ENCODE results near the gene FGB. TPM values are rescaled to one million over a fixed set of nuclear protein-coding genes. Genes with fewer than 3 reads are reported as not detected.

FGB gene
- total RNA-seq, 5 donors from 2014 or later (not counting 1 experiment from before 2014, with no cell fraction given): 2.5 to 4.2 (median 3.0) TPM; not detected in 2

DNA sequence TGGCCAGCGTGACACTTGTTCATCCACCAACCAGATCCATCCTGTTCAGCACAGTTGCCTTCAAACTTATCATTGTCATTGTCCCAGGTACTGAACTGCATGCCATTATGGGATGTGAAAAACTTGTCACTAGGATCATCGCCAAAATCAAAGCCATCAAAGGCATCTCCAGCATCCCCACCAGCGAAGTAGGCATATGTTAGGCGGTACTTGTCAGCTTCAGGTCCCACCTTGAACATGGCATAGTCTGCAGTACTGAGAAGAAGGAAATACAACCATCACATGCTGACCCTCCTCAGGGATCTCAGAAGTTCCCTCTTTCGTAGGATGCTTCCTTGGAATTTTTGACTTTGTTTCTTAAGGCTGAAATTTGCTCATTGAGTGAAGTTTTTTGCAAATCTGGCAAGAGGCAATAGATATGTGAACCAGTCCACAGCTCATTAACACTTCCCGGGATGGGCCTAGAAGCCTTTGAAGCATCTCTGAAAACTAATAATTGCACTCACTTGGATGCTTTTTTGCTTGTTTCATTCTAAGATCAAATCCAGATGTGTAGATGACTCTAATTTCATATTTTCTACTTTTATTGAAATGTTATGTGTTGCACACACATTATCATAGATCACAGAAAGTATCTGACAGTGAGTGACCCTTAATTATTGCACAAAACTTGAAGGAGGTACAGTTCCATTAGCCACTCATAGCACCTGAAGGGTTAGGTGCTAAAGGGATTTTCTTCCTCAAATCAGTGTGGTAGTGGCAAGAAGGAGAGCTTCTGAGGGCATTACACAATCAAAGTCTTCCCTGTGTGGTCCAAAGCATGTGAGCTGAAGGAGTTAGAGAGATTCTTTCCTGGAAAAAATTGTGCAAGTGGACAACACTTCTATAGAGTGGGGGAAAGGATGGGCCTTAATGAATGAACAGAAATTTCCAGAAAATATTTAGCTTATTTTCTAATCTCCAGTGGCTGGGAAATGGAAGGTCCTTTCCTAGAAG, 44.2 kb downstream of the FGB start:
- no peak overlapping the region for H3K4me3 ChIP-seq (ENCODE audit: control insufficient read depth in 1 of 2, extremely low read depth in 1 of 2, low read length in 1 of 2)
- H3K4me1 ChIP-seq (ENCODE audit: control insufficient read depth in 1 of 2, extremely low read depth in 1 of 2, insufficient read depth in 2 of 2, low read length in 2 of 2): no peaks in the 10 kb centered on the region
- ChIA-PET POLR2A (no interaction called here), CTCF (no interaction called here)
- no peaks in the 10 kb centered on the region for H3K27me3 ChIP-seq (replicated peaks in 1 of 2; ENCODE audit: control insufficient read depth in 2 of 2, extremely low read depth in 1 of 2, insufficient read depth in 2 of 2, low read length in 1 of 2)
- H3K9me3 ChIP-seq: no peaks in the 10 kb centered on the region
- no peak overlapping the region for H3K4me3 Mint-ChIP-seq
- H3K27ac ChIP-seq (ENCODE audit: low read length): no peak overlapping the region
- no peaks in the 10 kb centered on the region for H3K36me3 Mint-ChIP-seq
- no peaks in the 10 kb centered on the region for H3K4me1 Mint-ChIP-seq
- 80% methylated on average over 3 of the region's 6 CpGs for WGBS (ENCODE audit: insufficient coverage)
- ATAC-seq (replicated peaks in 1 of 4) (no peak), DNase-seq (no peak)
- H3K9me3 Mint-ChIP-seq: no peaks in the 10 kb centered on the region
- H3K27me3 Mint-ChIP-seq: peaks cover 20 to 45% of the 10 kb centered on the region in 2 donors
- H3K27ac Mint-ChIP-seq: no peak overlapping the region
- no peaks in the 10 kb centered on the region for H3K36me3 ChIP-seq (ENCODE audit: control insufficient read depth in 2 of 2, extremely low read depth in 1 of 2, insufficient read depth in 1 of 2, low read length in 1 of 2)

DNA sequence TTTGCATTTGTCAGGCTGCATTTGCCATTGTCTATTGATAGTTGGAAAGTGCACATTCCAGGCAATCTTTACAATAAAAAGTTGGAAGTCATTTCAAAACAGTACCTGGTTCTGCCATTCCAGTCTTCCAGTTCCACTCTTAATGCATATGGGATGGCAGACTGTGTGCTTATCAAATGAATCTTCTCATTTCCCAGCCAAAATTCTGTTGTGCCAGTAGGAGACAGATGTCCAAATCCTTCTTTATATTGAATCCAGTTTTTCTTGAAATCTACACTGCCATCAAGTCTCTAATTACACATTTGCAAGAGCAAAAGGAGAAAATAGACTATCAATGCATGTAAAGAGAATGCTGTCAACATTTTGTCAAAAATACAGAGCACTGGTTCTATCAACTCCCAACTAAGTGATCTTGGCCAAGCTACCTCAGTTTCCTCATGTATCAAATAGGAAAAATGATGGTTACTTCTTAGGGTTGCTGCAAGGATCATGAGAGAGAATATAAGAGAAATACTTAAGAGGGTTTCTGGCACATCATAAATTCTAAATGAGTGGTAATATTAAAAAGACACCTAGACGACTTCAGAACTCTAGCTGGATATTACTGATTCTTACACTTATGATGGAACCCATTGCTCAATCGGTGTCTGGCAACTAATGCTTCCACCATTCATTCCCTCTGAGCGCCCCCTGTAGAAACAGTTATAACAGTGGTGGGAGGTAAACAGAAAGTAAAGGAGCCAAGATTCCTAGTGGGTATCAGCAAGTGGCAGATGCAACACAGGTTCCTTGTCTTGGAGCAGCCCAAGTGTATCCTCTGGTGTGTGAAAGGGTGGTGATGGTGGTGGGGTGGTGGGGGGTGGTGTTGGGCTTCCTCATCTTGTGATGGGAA, 45.8 kb downstream of the FGB start:
- H3K27me3 Mint-ChIP-seq: peaks cover 16 to 33% of the 10 kb centered on the region in 2 donors

GRCh38 chr4:154609532-154609931, 46.7 kb downstream of the FGB start:
- Mint-ChIP-seq H3K27ac (no peak overlapping the region), H3K4me1 (no peaks in the 10 kb centered on the region), H3K36me3 (no peaks in the 10 kb centered on the region), H3K4me3 (no peak overlapping the region), H3K9me3 (no peaks in the 10 kb centered on the region), H3K27me3 (peaks cover 13 to 36% of the 10 kb centered on the region in 2 donors)
- no peaks in the 10 kb centered on the region for H3K27me3 ChIP-seq (replicated peaks in 1 of 2; ENCODE audit: control insufficient read depth in 2 of 2, extremely low read depth in 1 of 2, insufficient read depth in 2 of 2, low read length in 1 of 2)
- DNase-seq (no peak), ATAC-seq (replicated peaks in 1 of 4) (no peak)
- no peak overlapping the region for H3K27ac ChIP-seq (ENCODE audit: low read length)
- no peaks in the 10 kb centered on the region for H3K9me3 ChIP-seq
- POLR2A ChIA-PET: no interaction called here
- WGBS (ENCODE audit: insufficient coverage): 100% methylated on average over 1 of the region's 4 CpGs
- H3K36me3 ChIP-seq (ENCODE audit: control insufficient read depth in 2 of 2, extremely low read depth in 1 of 2, insufficient read depth in 1 of 2, low read length in 1 of 2): no peaks in the 10 kb centered on the region
- no peaks in the 10 kb centered on the region for H3K4me1 ChIP-seq (ENCODE audit: control insufficient read depth in 1 of 2, extremely low read depth in 1 of 2, insufficient read depth in 2 of 2, low read length in 2 of 2)
- CTCF ChIA-PET: interaction anchor here in 1 of 2 donors (0.9 kb wide), 1 partner anchor 9 kb away, joined by 3 read pairs; no protein-coding TSS in a partner anchor
- no peak overlapping the region for H3K4me3 ChIP-seq (ENCODE audit: control insufficient read depth in 1 of 2, extremely low read depth in 1 of 2, low read length in 1 of 2)

More for the DNA sequence above, 45.8 kb downstream of the FGB start:
- H3K36me3 Mint-ChIP-seq: no peaks in the 10 kb centered on the region
- ChIA-PET CTCF (interaction anchor here in 1 of 2 donors (0.9 kb wide), 1 partner anchor 10 kb away, joined by 3 read pairs; no protein-coding TSS in a partner anchor), POLR2A (no interaction called here)
- Histone ChIP-seq H3K27ac (ENCODE audit: low read length) (no peak overlapping the region), H3K4me3 (ENCODE audit: control insufficient read depth in 1 of 2, extremely low read depth in 1 of 2, low read length in 1 of 2) (no peak overlapping the region), H3K36me3 (ENCODE audit: control insufficient read depth in 2 of 2, extremely low read depth in 1 of 2, insufficient read depth in 1 of 2, low read length in 1 of 2) (no peaks in the 10 kb centered on the region), H3K9me3 (no peaks in the 10 kb centered on the region), H3K4me1 (ENCODE audit: control insufficient read depth in 1 of 2, extremely low read depth in 1 of 2, insufficient read depth in 2 of 2, low read length in 2 of 2) (no peaks in the 10 kb centered on the region), H3K27me3 (replicated peaks in 1 of 2; ENCODE audit: control insufficient read depth in 2 of 2, extremely low read depth in 1 of 2, insufficient read depth in 2 of 2, low read length in 1 of 2) (no peaks in the 10 kb centered on the region)
- no peak overlapping the region for H3K4me3 Mint-ChIP-seq
- no peak for ATAC-seq (replicated peaks in 1 of 4)
- no peak for DNase-seq
- no peaks in the 10 kb centered on the region for H3K9me3 Mint-ChIP-seq
- WGBS (ENCODE audit: insufficient coverage): no CpG with 5 or more reads among the region's 3 CpGs
- H3K4me1 Mint-ChIP-seq: no peaks in the 10 kb centered on the region
- H3K27ac Mint-ChIP-seq: no peak overlapping the region

GRCh38 chr4:154610582-154610981, 47.8 kb downstream of the FGB start:
- no peak for DNase-seq
- Mint-ChIP-seq H3K9me3 (no peaks in the 10 kb centered on the region), H3K4me1 (no peaks in the 10 kb centered on the region), H3K27ac (no peak overlapping the region), H3K4me3 (no peak overlapping the region), H3K27me3 (peaks cover 13 to 30% of the 10 kb centered on the region in 2 donors), H3K36me3 (no peaks in the 10 kb centered on the region)
- no peaks in the 10 kb centered on the region for H3K4me1 ChIP-seq (ENCODE audit: control insufficient read depth in 1 of 2, extremely low read depth in 1 of 2, insufficient read depth in 2 of 2, low read length in 2 of 2)
- no peaks in the 10 kb centered on the region for H3K27me3 ChIP-seq (replicated peaks in 1 of 2; ENCODE audit: control insufficient read depth in 2 of 2, extremely low read depth in 1 of 2, insufficient read depth in 2 of 2, low read length in 1 of 2)
- whole genome bisulfite sequencing (ENCODE audit: insufficient coverage): 89% methylated on average over 1 of the region's 4 CpGs
- no peaks in the 10 kb centered on the region for H3K36me3 ChIP-seq (ENCODE audit: control insufficient read depth in 2 of 2, extremely low read depth in 1 of 2, insufficient read depth in 1 of 2, low read length in 1 of 2)
- POLR2A ChIA-PET: no interaction called here
- no peak overlapping the region for H3K4me3 ChIP-seq (ENCODE audit: control insufficient read depth in 1 of 2, extremely low read depth in 1 of 2, low read length in 1 of 2)
- CTCF ChIA-PET: interaction anchor here in 1 of 2 donors (0.5 to 1.2 kb wide), 2 partner anchors 14 to 1272 kb away, joined by 3 to 5 read pairs; no protein-coding TSS in a partner anchor
- no peaks in the 10 kb centered on the region for H3K9me3 ChIP-seq
- no peak for ATAC-seq (replicated peaks in 1 of 4)
- H3K27ac ChIP-seq (ENCODE audit: low read length): no peak overlapping the region

DNA sequence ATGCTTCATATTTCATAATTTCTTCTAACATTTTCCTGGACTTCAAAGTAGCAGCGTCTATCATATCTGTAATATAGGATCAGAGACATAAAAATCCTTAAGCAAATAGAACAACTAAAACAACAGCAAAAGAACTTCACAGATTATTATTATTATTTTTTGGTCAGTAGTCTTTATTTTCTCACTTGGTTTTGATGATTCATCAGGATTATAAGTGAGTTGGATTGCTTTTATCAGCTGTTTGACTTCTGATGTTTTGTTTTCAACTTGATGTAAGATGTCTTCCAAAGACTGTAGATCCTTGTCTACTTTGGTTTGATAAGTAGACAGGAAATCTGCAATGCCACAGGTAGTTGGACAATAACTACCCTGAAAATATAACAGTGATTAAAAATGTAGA, 49.0 kb downstream of the FGB start:
- ChIA-PET POLR2A (no interaction called here), CTCF (no interaction called here)
- H3K9me3 ChIP-seq: no peaks in the 10 kb centered on the region
- no peak for ATAC-seq (replicated peaks in 1 of 4)
- H3K27me3 ChIP-seq (replicated peaks in 1 of 2; ENCODE audit: control insufficient read depth in 2 of 2, extremely low read depth in 1 of 2, insufficient read depth in 2 of 2, low read length in 1 of 2): no peaks in the 10 kb centered on the region
- Mint-ChIP-seq H3K27ac (no peak overlapping the region), H3K9me3 (no peaks in the 10 kb centered on the region), H3K27me3 (peaks cover 10 to 26% of the 10 kb centered on the region in 2 donors), H3K36me3 (no peaks in the 10 kb centered on the region), H3K4me3 (no peak overlapping the region), H3K4me1 (peaks cover 5 to 7% (median 6%) of the 10 kb centered on the region in 3 donors)
- no peak overlapping the region for H3K27ac ChIP-seq (ENCODE audit: low read length)
- H3K4me1 ChIP-seq (ENCODE audit: control insufficient read depth in 1 of 2, extremely low read depth in 1 of 2, insufficient read depth in 2 of 2, low read length in 2 of 2): no peaks in the 10 kb centered on the region
- H3K36me3 ChIP-seq (ENCODE audit: control insufficient read depth in 2 of 2, extremely low read depth in 1 of 2, insufficient read depth in 1 of 2, low read length in 1 of 2): no peaks in the 10 kb centered on the region
- WGBS (ENCODE audit: insufficient coverage): no CpG with 5 or more reads among the region's 1 CpG
- H3K4me3 ChIP-seq (ENCODE audit: control insufficient read depth in 1 of 2, extremely low read depth in 1 of 2, low read length in 1 of 2): no peak overlapping the region
- DNase-seq: no peak

Measured in T-cell (primary cell).